Measurements from ENCODE around the gene PLA2G4A. TPM values are rescaled to one million over a fixed set of nuclear protein-coding genes. Genes with fewer than 3 reads are reported as not detected.

Gene PLA2G4A
- total and polyA plus RNA-seq, 2 donors (not counting 1 experiment from before 2014, with no cell fraction given), result 2.8 to 5.8 TPM

DNA sequence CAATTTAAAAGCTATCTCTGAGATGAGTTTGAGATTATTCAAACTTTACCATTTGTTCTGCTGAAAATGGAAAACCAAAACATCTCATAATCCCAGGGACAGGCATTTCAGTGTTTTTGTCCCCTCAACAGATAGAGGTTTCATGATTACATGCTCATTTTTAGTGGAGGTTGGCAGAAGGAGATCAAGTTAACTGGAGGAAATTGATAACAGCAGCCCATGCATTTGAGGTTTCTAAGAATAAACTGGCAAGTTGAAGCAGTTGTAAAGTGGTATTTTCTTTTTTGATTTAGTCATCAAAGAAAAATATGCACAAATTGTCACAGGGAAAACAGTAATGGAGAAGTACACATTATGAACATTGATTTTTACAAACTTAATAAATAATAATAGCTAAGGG, 205.8 kb downstream of the PLA2G4A start:
- H3K4me1 ChIP-seq (ENCODE audit: control insufficient read depth, extremely low read depth, insufficient read depth, low read length), result no peaks in the 10 kb centered on the region
- H3K27ac ChIP-seq (ENCODE audit: insufficient read depth, low read length), result no peak overlapping the region
- TF ChIP-seq, protein P1, sequence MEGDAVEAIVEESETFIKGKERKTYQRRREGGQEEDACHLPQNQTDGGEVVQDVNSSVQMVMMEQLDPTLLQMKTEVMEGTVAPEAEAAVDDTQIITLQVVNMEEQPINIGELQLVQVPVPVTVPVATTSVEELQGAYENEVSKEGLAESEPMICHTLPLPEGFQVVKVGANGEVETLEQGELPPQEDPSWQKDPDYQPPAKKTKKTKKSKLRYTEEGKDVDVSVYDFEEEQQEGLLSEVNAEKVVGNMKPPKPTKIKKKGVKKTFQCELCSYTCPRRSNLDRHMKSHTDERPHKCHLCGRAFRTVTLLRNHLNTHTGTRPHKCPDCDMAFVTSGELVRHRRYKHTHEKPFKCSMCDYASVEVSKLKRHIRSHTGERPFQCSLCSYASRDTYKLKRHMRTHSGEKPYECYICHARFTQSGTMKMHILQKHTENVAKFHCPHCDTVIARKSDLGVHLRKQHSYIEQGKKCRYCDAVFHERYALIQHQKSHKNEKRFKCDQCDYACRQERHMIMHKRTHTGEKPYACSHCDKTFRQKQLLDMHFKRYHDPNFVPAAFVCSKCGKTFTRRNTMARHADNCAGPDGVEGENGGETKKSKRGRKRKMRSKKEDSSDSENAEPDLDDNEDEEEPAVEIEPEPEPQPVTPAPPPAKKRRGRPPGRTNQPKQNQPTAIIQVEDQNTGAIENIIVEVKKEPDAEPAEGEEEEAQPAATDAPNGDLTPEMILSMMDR (conservative IDR thresholded peaks at IDR 0.05 in 1 of 2, IDR thresholded peaks at IDR 0.05 in 1 of 2; ENCODE audit: low read depth in 1 of 2, low read length in 2 of 2), result no peak
- no peak for TF ChIP-seq EZH2 (IDR thresholded peaks at IDR 0.05; ENCODE audit: low read length, missing control alignments)
- H3K36me3 ChIP-seq (ENCODE audit: control insufficient read depth, insufficient read depth, low read length), result no peaks in the 10 kb centered on the region
- H4K20me1 ChIP-seq (ENCODE audit: control insufficient read depth, extremely low read depth, insufficient read depth, low read length), result no peaks in the 10 kb centered on the region
- no peak for DNase-seq (ENCODE audit: low read depth in 2 of 2)
- no peaks in the 10 kb centered on the region for H3K27me3 ChIP-seq (ENCODE audit: control insufficient read depth, insufficient read depth, low read length)
- no peaks in the 10 kb centered on the region for H3K9me3 ChIP-seq (ENCODE audit: control insufficient read depth, insufficient read depth, low read depth, low read length)
- no peak overlapping the region for H2AFZ ChIP-seq (ENCODE audit: low read length)
- no peaks in the 10 kb centered on the region for H3K79me2 ChIP-seq (ENCODE audit: control insufficient read depth, insufficient read depth, low read length)
- no peak overlapping the region for H3K9ac ChIP-seq (ENCODE audit: insufficient read depth, low read length)
- H3K4me2 ChIP-seq (ENCODE audit: extremely low read depth, insufficient read depth, low read length), result no peak overlapping the region
- no peak overlapping the region for H3K4me3 ChIP-seq (replicated peaks in 1 of 4; ENCODE audit: control extremely low read depth in 1 of 4, insufficient read depth in 1 of 4, low read depth in 3 of 4, low read length in 4 of 4)

DNA sequence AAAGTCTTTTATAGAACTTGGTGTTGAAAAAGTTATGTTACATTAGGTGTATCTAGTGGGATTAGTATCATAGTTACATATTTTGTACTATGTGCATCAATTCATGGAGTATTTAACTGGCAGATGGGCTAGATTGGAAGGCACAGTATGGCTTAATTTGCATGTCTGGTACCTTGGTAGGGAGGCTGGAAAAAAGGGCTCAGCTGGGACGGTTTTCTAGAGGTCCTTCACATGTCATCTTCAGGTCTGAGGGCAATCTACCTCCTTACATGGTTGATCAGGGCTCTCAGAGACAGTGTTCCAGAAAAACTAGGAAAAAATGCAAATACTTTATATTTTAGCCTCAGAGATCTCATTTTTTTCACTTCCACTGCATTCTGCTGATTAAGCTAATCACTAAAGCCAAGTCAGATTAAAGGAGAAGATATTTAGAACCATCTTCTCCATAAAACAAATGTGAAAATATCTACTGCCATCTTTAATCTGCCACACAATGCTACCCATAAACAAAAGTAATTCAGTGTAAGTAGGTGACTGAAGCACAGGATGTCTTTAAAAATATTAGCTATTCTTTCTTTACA, 209.3 kb downstream of the PLA2G4A start:
- no peak overlapping the region for H3K27ac ChIP-seq (ENCODE audit: insufficient read depth, low read length)
- TF ChIP-seq, protein P1 (conservative IDR thresholded peaks at IDR 0.05 in 1 of 2, IDR thresholded peaks at IDR 0.05 in 1 of 2; ENCODE audit: low read depth in 1 of 2, low read length in 2 of 2), result no peak
- no peak for TF ChIP-seq EZH2 (IDR thresholded peaks at IDR 0.05; ENCODE audit: low read length, missing control alignments)
- no peak overlapping the region for H2AFZ ChIP-seq (ENCODE audit: low read length)
- no peak overlapping the region for H3K9ac ChIP-seq (ENCODE audit: insufficient read depth, low read length)
- no peaks in the 10 kb centered on the region for H3K79me2 ChIP-seq (ENCODE audit: control insufficient read depth, insufficient read depth, low read length)
- no peaks in the 10 kb centered on the region for H3K36me3 ChIP-seq (ENCODE audit: control insufficient read depth, insufficient read depth, low read length)
- no peaks in the 10 kb centered on the region for H4K20me1 ChIP-seq (ENCODE audit: control insufficient read depth, extremely low read depth, insufficient read depth, low read length)
- H3K27me3 ChIP-seq (ENCODE audit: control insufficient read depth, insufficient read depth, low read length), result no peaks in the 10 kb centered on the region
- no peaks in the 10 kb centered on the region for H3K4me1 ChIP-seq (ENCODE audit: control insufficient read depth, extremely low read depth, insufficient read depth, low read length)
- no peak overlapping the region for H3K4me2 ChIP-seq (ENCODE audit: extremely low read depth, insufficient read depth, low read length)
- DNase-seq (ENCODE audit: low read depth in 2 of 2), result no peak
- no peak overlapping the region for H3K4me3 ChIP-seq (replicated peaks in 1 of 4; ENCODE audit: control extremely low read depth in 1 of 4, insufficient read depth in 1 of 4, low read depth in 3 of 4, low read length in 4 of 4)
- H3K9me3 ChIP-seq (ENCODE audit: control insufficient read depth, insufficient read depth, low read depth, low read length), result no peaks in the 10 kb centered on the region

Other genes starting within 250 kb of the PLA2G4A start
- 1.3 and 3.3 TPM in 2 replicates for gene PTGS2, start 148.5 kb upstream of the PLA2G4A start, total RNA-seq
- gene PTGS2, start 148.5 kb upstream of the PLA2G4A start, polyA plus RNA-seq, result 3.1 and 5.2 TPM in 2 replicates

Data from fibroblast of lung (primary cell).